8988T (cell line): ENCODE data around the gene NCK1.

Experiments
- DNase-seq: peaks from one replicate; pipeline ENCODE4 v3.0.0; 2011

Gene NCK1

DNA sequence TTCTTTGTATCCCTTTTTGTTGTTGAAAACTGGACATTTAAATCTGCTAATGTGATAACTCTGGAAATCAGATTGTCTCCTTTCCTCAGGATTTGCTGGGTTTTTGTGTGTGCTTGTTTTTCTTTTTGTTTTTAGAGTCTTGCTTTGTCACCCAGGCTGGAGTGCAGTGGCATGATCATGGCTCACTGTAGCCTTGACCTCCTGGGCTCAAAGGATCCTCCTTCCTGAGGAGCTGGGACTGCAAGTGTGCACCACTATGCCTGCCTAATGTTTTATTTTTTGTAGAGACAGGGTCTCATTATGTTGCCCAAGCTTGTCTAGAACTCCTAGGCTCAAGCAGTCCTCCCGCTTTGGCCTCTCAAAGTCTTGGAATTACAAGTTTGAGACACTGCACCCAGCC is 51.2 kb downstream of the NCK1 start:
- DNase-seq = no peak

DNA sequence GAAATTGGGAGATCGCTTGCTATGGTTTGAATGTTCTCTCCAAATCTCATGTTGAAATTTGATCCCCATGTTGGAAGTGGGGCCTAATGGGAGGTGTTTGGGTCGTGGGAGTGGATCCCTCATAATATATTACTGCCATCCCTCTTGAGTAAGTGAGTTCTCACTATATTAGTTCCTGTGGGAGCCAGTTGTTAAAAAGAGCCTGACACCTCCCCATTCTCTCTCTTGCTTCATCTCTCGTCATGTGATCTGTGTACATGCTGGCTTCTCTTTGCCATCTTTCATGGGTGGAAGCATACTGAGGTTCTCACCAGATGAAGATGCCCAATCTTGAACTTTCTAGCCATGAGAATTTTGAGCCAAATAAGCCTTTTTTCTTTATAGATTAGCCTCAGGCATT is 52.7 kb downstream of the NCK1 start:
- no peak for DNase-seq

DNA sequence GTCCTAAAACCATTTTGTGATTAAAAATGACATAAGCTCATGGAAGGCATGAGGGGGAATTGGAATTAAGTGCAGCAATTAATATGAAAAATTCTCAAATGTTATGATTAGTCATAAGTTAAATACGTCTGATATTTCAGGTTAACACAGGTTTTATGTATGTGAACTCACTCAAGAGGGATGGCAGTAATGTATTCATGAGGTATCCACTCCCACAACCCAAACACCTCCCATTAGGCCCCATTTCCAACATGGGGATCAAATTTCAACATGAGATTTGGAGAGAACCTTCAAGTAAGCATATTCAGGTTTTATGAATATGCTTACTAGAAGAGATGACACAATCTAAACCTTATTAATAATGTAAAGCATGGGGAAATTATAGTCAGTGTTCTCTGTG is 54.2 kb downstream of the NCK1 start:
- no peak for DNase-seq

DNA sequence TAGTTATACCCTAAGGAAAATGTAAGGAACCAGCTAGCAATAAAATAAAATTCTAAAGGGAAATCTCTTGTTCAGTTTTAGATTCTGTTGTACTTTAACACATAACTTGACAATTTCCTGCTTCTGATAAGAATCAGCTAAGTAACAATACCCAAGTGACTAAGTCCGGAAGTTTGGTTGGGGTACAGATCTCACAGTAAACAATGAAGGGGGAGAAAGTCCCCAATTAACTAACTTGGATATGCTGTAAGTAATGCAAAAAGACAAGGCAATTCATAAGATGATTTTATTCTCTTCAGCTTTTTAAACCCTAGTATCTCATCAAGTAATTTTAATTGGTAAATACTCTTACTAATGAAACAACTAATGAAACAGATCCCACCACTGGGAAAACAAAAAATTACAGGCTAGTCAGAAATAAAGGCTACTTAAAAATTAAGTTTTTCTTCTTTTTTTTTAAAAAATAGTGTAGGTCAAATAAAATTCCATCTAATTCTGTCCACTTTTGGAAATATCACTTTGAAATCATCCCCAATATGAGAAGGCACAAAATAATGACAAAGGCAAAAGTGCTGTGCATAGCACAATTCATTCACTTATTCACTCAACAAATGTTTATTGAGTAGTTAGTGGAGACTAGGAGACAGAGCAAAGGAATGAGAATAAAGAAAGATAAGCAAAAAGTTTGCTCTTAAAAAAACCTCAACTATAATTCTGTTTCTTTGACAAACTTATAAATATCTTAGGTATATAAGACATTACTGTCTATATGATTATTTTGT is 58.0 kb downstream of the NCK1 start:
- no peak for DNase-seq

DNA sequence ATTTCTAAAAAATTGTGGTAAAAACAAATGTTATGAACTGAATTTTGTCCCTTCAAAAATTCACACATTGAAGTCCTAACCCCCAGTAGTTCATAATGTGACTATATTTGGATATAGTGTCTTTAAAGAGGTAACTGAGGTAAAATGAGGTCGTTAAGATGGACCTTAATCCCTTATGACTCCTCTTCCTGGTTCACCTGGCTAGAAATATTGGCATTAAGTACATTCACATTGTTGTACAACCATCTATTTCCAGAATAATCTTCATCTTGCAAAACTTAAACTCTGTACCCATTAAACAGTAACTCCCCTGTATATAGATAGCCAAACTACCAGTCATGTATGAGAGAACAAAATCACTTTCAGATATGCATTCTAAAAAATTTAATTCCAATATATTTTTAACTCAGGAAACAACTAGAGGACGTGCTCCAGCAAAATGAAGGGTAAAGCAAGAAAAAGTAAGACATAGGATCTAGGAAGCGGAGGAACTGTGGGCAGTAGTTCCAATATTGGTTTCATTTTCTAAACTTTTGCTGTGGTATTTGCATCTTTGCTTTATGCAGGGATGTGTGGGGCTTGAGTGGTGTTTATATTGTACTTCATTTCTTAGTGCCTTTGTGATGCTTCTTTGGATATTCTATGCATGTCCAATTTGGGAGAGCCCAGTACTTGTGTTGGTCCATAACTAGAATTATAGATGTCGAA is 59.0 kb downstream of the NCK1 start:
- no peak for DNase-seq

DNA sequence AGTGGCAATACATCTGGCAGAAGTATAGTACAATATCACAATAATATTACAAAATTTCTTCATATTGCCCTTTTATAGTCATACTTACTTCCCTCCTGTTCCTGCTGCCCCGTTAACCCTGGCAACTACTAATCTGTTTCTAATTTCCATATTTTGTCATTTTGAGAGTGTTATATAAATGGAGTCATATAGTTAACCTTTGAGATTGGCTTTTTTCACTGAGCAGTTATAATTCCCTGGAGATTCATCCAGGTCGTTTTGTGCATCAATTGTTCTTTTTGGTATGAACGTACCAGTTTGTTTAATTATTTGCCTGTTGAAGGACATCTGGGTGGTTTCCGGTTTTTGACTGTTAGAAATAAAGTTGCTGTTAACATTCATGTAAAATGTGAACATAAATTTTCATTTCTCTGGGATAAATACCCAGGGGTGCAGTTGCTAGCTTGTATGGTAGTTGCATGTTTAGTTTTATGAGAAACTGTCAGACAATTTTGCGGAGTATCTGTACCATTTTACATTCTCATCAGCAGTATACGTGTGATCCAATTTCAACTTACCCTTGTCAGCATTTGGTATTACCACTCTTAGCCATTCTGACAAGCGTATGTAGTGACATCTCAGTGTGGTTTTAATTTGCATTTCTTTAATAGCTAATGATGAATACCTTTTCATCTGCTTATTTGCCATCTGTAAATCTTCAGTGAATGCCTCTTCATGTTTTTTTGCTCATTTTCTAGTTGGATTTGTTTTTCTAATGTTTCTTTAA is 63.6 kb downstream of the NCK1 start:
- no peak for DNase-seq

DNA sequence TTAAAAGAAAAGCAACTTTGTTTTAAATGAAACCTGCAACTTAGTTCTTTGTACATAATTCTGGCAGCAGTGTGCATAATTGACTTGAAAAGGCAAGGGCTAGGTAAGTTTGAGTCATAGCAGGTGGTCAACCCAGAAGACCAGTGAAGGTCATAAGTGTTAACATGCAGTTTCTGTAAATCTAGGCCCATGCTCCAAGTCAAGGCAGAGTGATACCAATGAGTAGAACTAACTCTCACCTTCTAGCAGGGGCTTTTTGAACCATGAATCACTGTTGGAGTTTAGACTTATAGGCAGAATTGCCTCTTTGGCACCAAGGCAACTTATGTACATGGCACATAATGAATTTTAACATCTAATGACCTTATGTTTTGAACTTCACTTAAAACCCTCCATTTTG is 66.2 kb downstream of the NCK1 start:
- DNase-seq = no peak

DNA sequence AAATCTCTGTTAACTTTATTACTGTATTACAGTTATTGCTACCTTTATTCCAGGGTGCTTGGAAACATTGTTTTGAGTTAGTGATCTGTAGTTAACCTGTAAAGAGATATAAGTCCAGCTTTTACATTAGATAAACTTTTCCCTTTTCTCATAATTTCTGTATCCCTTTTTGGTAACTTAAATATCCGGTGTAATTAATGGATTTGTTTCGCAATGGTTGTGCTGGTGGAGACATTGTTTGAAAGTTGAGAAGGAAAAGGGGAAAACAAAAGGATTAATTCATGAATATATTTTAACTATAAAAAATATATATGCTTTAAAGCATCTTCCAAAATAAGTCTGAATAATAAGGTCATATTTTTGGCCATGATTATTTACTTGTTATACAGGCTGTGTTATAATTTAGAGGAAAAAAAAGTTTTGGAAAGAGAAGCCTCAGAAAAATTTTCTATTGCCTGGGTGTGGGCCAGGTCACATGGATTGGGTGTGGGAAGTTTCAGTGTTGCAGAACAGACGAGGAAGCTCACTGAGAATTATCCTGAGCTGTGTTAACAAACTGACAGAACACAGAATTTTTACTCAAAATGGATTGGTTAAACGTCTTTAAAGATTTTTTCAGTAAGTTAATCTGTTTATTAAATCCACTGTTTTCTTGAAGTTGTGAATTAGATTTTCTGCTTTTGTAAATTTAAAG is 68.1 kb downstream of the NCK1 start:
- no peak for DNase-seq

DNA sequence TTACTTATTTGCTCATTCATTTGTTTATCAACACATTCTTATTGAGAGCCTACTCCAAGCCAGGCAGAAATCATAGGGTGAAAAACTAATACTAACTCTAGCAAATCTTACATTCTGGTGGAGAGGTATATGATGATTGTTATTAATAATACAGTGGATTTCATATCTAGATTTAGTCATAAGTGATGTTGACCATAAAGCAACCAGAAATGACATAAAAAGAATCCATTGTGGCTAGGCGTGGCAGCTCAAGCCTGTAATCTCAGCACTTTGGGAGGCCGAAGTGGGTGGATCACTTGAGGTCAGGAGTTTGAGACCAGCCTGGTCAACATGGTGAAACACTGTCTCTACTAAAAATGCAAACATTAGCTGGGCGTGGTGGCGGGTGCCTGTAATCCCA is 69.6 kb downstream of the NCK1 start:
- DNase-seq = no peak

DNA sequence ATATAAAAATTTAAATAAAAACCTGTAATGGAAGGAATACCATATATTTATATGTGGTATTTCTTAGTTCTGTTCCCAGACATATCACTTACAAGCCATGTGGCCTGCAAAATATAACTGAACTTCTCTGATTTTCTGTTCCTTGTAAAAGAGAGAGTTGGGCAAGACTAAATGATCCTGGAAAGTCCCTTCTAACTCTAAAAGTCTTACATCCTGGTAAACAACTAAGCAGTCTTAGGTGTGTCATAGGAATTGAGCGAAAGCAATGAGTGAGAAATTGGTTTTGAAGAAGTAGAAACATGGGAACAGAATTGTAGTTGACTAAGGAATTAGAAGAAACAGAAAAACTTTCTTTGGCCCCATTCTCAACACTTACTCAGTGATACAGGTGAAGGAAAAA is 70.5 kb downstream of the NCK1 start:
- DNase-seq = no peak

DNA sequence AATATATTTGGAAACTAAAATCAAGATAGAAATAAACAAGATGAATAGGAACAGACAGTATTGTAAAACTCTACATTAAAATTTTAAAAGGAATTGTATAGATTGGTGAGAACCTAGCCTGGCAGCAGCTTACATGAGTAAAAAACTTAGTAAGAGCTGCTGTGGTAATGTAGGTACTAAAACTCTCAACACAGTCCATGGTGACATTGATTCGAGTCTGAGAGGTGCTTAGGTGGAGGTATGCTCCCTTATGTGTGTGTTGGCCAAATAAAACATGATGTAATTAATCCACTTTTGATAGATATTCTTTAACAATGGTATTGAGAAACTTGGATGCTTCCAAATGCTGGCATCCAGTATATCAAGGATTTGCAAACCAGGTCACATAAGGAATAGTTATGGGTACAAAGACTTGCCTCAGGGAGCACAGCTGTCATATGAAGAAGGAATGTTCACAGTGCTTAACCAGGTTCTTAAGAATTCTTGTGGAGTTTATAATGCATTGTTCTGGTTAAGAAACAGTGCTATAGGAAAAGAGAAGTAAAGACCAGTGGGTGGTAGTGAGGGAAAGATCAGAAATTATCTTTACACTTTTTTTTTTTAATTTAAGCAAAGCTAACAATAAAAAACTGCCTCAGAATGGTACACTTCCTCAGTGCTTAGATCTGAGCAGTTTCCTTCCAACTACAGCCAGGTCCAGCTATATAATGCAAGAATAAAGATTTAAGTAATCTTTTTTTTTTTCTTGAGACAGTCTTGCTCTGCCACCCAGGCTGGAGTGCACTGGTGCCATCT is 71.2 kb downstream of the NCK1 start:
- DNase-seq = no peak

DNA sequence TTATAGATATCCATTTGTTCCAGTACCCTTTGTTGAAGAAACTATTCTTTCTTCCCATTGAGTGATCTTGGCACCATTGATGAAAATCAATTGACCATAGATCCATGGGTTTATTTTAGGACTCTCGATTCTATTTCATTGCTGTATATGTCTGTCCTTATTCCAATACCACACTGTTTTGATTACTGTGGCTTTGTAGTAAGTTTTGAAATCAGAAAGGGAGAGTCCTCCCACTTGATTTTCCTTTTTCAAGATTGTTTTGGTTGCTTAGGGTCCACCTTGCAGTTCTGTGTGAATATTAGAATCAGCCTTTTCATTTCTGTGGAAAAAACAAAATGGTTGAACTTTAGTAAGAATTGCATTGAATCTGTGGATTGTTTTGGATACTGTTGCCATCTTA is 75.2 kb downstream of the NCK1 start:
- DNase-seq = no peak

DNA sequence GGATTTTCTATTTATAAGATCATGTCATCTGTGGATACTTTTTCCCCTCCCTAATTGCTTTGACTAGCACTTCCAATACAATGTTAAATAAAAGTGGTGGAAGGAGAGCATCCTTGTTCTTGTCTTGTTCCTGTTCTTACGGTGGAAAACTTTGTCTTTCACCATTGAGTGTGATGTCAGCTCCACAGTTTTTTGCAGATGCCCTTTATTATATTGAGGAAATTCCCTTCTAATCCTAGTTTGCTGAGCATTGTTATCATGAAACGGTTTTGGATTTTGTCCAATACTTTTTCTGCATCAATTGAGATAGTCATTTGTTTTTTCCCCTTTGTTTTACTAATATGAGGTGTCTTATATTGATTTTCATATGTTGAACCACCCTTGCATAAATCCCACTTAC is 75.8 kb downstream of the NCK1 start:
- no peak for DNase-seq

DNA sequence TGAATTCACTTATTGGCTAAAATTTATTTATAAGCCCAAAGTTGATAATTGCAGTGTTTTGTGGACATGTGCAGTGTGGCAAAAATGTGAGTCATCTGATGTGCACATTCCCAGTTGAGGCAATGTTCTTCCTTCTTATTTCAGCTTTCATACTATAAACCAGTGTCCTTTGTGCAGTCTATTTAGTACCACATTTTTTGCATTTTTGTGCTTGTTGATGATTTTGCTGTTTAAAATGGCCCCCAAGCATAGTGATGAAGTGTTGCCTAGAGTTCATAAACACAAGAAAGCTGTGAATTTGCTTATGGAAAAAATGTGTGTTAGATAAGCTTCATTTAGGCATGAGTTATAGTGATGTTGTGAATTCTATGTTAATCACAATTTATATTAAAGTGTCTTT is 76.3 kb downstream of the NCK1 start:
- DNase-seq = no peak

DNA sequence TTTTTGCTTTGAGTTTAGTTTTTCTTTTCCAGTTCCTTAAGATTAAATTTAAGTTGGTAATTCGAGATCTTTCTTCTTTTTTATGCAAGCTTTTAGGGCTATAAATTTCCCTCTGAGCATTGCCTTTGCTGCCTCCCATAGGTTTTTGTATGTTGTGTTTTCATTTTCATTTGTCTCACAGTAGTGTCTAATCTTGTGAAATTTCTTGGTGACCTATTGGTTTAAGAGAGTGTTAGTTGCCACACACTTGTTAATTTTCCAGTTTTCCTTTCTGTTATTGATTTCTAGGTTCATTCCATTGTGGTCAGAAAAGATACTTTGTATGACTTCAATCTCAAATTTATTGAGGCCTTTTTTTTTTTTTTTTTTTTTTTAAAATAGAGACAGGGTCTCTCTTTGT is 77.5 kb downstream of the NCK1 start:
- DNase-seq = no peak

DNA sequence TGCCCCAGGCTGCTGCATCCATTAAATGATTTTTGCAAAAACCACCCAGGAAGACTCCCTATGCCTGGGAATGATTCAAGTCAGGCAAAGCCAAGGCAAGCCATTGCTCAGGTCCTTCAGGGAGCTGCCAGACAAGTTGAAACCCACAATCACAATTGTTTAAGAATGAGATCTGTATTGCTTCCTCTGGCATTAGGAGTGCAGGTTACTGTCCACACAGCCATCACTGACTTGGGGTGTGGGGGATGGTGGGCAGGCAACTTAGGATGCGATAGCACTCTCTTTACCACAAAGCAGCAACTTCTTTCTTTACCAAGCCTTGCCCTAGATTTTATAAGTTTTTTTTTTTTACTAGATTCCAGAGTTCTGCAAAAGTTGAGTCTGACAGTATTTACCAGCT is 80.8 kb downstream of the NCK1 start:
- DNase-seq = no peak

DNA sequence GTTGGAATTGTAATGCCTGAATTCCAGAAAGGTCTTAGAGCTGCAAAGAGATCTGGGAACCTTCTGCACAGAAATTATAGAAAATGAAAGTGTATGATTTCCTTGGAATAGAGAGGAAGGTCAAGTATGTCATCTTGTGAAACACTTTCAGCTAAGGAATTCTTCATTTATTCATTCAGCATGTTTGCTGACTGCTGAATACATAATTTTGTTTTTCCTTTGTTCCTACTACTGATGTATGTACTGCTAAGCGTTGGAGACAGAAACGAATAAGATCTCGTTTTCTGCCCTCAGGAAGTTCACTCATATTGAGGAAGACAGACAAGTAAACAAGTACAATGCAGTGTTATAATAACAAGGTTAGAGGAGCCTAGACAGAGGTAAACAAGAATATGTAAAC is 81.4 kb downstream of the NCK1 start:
- DNase-seq = no peak

DNA sequence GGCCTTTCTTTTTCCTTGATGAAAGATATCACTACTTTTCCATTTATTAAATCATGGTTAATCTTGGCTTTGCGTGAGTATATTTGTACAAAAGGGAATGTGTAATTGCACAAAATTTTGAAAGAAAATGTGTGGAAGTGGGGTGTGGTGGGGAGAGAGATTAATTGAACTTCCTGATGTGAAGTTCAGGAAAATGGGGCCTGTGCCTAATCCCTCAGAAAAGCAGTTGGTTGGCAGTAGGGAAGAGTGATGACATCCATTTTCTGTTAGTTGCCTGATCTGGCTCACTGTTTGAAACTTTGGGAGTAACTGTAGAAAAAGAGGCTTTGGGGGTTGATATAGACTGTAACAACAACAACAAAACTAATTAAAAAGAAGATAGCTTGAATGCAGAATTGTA is 85.0 kb downstream of the NCK1 start:
- no peak for DNase-seq

DNA sequence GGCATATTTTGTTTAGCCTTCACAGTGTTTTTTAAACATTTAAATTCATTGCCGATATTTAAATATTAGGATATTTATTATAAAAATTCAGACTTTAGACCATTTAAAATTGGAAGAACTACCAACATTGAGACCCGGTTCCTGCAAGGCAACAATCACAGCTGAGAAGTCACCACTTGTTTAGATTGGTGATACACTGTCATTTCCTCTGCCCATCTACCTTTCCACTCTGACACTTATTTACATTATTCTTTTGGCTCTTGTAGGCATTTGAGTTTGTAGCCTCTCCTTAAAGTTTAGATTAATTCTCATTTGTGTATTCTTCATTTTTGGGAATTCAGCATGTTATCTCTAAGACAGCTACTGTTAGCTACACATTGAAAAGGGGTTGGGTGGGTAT is 85.5 kb downstream of the NCK1 start:
- DNase-seq = no peak

DNA sequence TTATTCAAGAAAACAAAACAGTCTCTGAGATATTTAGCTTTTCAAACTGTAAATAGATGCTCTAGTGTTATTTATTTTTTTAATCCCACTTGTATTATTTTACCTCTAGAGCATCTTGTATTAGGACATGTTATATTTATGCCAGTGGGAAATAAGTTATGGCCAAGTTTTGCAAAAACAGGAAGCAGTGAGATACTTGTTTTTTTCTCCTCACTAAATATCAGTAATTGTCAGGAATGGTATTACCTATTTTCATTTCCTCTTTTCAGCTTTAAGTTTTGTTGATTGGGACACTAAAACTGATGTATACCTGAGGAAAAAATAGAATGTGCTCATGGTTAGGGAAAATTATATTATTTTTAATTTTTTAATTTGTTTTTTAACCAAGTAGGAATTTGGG is 87.1 kb downstream of the NCK1 start:
- no peak for DNase-seq

DNA sequence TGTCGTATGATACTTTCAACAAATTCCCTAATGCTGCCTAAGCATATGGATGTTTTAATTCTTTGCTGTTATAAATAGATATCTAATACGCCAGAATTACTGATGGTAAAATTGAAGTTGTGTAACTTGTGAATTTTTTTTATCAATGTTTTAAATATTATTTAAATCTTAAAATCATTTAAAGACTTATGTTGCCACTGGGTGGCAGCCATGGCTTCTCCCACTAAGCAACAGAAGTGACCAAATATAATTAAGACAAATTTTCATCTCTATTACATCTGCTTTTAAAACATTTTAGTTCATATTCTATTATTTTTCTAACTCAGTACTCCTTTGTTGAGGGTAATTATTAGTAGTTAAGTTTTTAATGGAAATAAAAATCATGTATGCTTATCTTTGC is 87.7 kb downstream of the NCK1 start:
- DNase-seq = no peak

DNA sequence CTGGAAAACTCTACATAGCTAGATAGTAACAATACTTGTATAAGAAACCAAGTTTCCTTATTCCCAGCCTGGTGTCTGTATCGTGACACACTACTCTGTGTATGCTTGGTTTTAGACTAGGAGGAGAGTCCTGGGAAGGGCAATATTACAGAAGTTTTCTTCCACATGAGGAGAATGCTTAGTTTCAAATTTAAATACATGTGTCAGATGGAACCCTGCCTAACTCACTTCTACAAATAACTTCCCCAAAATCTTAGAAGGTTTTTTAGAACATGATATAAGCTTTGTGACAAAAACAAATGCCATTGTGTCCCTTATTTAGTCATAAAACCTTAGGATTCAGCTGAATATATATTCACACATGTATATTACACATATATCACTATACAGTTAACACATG is 88.6 kb downstream of the NCK1 start:
- DNase-seq = no peak

DNA sequence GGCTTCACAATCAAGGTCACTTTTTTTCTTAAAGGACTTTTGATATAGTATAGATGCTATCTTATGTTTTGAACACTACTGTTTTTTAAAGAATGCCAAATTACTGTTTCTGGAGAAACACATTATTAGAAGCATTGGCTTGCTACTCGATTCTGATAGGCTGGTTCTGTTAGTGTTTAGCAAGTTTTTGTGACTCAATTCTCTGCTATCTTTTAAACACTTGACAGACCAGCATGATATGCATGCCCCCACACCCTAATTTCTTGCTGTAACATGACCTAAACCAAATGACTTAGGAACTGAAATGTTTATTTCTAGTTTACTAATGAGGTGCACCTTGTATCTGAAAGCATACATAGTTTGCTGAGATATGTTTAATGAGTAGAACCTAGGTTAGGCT is 90.3 kb downstream of the NCK1 start:
- DNase-seq = no peak
